GM12864 (cell line): ENCODE measurements around the gene SMURF2.

Source experiments
- DNase-seq: peaks from one replicate; pipeline ENCODE4 v3.0.0-alpha.2; 2011; ENCODE audit warnings: low read depth
- H3K4me3 ChIP-seq: 2 replicates; pipeline ENCODE4 v1.5.1; 2011; ENCODE audit warnings: mild to moderate bottlenecking, low read depth, low read length, control low read depth
- TF ChIP-seq, protein P1 (sequence below): IDR thresholded peaks from 2 replicates; pipeline ENCODE4 v1.5.1; 2011; ENCODE audit warnings: low read depth, mild to moderate bottlenecking, moderate library complexity, low read length, control low read depth, inconsistent platforms; ENCODE audit errors: missing control alignments

The SMURF2 gene

DNA sequence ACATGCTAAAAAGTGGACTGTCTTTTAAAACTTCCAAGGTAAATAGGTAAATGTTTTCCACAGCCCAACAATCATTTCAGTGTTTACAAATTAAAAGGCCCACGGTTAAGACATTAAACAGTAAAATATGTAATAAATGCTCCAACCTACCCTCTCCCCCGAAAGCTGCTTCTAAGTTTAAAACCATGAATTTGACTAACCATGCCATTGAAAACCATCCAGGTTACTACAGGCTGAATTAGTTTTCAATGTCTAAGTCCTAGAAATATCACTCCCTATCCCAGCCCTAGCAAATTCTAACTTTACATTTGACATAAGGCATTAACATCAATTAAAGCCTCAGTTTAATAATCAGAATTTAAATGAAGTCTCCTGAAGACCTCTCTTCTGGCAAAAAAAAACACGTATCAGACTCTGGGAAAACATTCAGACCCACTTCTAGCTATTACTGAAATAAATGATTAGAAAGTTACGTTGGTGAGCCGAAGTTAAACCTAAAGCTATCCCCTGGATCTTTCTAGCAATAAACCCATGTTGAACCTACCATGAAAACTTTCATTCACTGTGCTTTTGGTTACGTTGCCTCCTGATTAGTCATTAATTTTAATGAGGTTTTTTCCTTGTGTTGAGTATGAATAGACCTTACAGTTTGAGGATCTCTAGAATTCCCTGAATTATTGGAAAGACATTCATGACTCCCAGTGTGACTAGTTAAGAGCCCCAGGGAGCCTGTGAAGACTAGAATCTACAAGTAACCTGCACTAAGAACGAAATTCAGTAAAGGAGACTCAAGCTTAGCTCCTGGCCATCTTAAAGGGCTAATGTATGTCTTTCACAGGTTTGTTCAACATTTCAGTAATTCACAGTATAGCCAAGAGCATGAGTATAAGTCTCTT is 163.6 kb downstream of the SMURF2 start:
- no peak for DNase-seq
- no peak overlapping the region for H3K4me3 ChIP-seq
- TF ChIP-seq, protein P1, sequence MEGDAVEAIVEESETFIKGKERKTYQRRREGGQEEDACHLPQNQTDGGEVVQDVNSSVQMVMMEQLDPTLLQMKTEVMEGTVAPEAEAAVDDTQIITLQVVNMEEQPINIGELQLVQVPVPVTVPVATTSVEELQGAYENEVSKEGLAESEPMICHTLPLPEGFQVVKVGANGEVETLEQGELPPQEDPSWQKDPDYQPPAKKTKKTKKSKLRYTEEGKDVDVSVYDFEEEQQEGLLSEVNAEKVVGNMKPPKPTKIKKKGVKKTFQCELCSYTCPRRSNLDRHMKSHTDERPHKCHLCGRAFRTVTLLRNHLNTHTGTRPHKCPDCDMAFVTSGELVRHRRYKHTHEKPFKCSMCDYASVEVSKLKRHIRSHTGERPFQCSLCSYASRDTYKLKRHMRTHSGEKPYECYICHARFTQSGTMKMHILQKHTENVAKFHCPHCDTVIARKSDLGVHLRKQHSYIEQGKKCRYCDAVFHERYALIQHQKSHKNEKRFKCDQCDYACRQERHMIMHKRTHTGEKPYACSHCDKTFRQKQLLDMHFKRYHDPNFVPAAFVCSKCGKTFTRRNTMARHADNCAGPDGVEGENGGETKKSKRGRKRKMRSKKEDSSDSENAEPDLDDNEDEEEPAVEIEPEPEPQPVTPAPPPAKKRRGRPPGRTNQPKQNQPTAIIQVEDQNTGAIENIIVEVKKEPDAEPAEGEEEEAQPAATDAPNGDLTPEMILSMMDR, result no peak

DNA sequence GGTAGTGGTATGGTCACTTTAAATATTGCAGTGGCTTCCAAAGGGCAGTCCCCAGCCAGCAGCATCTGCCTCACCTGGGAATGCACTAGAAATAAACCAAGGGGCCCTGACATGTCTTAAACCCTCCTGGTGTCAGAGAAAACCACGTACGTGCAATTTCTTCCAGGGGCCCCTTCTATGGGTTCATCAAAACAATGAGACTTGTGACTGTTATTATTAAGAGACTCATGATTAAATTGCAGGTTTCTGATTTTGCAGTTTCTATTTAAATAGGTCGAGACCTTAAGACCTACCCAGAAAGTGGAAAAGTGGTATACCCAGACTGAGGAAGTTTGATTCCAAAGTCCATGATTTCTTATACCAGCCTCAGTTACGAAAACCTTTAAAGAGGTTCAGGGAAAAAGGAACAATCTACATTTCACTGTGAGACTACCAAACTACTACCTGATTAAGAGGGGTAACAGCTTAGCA is 164.5 kb downstream of the SMURF2 start:
- DNase-seq, result no peak
- TF ChIP-seq, protein P1, result no peak

DNA sequence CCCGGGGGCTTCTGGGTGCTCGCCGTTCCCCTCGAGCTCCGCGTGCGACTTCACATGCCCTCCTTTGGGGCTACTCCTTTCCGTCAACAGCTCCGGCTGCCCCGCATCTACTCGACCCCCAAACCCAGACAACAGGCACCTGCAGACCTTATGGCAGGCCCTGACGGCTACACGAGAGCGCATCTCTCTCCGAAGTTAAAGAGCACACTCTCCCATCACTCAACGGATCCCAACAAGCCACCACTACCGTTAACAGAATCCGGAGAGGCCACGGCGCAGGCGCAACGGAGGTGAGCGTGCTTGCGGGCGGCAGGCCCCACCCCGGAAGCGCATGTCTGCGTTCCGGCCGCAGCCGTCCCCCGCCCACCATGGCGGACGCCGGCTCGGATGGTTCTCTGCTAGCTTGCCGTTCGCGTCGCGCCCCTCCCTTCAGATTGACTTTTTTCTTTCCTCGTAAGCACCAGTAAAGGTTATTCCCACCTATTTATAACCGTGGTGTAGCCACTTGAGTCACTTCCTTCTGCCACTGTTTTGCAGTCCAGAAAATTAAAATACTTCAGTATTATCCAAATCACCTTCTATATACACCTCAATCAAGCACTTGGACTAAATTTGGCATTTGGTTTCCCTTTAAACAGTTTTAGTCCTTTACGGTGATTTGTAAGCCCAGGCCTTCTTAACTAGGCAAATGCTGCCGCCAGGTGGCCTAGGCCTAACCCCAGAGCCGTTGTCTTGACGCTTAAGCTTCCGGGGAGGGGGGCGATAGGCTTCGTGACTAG is 165.1 kb downstream of the SMURF2 start, which contains the start of gene POLG2:
POLG2 (minus strand) TSS at position 269 of the 779 bp plus-strand sequence; CDS start at position 183, 86 bp downstream.
- TF ChIP-seq, protein P1, result peak; percentile 55
- peak within 1 kb of the TSS; percentile 81 for H3K4me3 ChIP-seq
- DNase-seq, result peak; percentile 87

More for the DNA sequence above, 164.5 kb downstream of the SMURF2 start:
- peak overlapping the region; percentile 81 for H3K4me3 ChIP-seq

DNA sequence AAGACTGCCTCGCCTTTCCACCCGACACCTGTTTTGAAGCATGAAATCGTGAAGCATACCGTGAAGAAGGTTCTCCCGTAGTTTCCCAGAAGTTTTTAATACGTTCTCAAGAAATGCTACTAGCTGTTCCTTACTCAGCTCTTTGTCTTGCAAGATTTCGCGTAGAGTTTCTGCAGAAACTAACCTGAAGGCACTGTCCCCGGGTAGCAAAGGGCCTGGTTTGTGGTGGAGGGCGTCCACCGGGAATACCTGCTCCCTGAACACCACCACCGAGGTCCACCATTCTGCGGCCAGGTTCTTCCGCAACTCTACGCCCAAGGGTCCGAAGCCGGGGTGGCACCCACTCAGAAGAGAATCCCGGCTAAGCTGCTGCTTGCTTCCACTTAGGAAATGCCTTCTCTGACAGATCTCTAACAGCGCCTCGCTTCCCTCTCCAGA is 165.7 kb downstream of the SMURF2 start:
- TF ChIP-seq, protein P1, result no peak
- DNase-seq, result no peak
- peak overlapping the region; percentile 81 for H3K4me3 ChIP-seq
